Spinal cord (tissue), 10 donors: ENCODE measurements around the gene PREPL. TPM values are rescaled to one million over a fixed set of nuclear protein-coding genes. Genes with fewer than 3 reads are reported as not detected.

Experiments used
- DNase-seq, 6 donors: peaks; one replicate each; pipeline versions ENCODE4 v3.0.0 to v3.0.0-alpha.2; 2013 to 2015; ENCODE audit warnings: low spot score in 6 of 6, low read depth in 4 of 6
- H3K27ac ChIP-seq: one replicate; pipeline ENCODE4 v1.5.1; 2013; ENCODE audit warnings: low read depth, low read length, control low read depth
- H3K27me3 ChIP-seq: one replicate; pipeline ENCODE4 v1.6.1; 2013; ENCODE audit warnings: low read length; ENCODE audit not compliant: control insufficient read depth, insufficient read depth
- H3K36me3 ChIP-seq: one replicate; pipeline ENCODE4 v1.6.1; 2013; ENCODE audit warnings: low read length; ENCODE audit not compliant: control insufficient read depth, insufficient read depth
- H3K4me1 ChIP-seq: one replicate; pipeline ENCODE4 v1.6.1; 2013; ENCODE audit warnings: low read length; ENCODE audit not compliant: control insufficient read depth, insufficient read depth
- H3K4me3 ChIP-seq: one replicate; pipeline ENCODE4 v1.5.1; 2013; ENCODE audit warnings: low read depth, low read length, control low read depth
- H3K9me3 ChIP-seq: one replicate; pipeline ENCODE4 v1.6.1; 2013; ENCODE audit warnings: low read length; ENCODE audit not compliant: control insufficient read depth, insufficient read depth
- WGBS: methylation state at CpG from one replicate; pipeline ENCODE4 v1.1.5; 2013; ENCODE audit warnings: missing lambda C conversion rate; ENCODE audit not compliant: insufficient coverage; 5-methylcytosine and 5-hydroxymethylcytosine counted together
- polyA plus RNA-seq, 2 donors: library from polyadenylated mRNA; unstranded; fragments of 120-200 nt; gene quantifications; one replicate each; pipeline ENCODE4 v1.2.1, GENCODE V29; 2013; ENCODE audit not compliant: insufficient read length in 2 of 2
- total RNA-seq, 2 donors: library from RNA; depleted of rRNA in 1 of 2; stranded (reverse); fragments of 120-200 nt in 1 of 2; fragments of >200 nt in 1 of 2; gene quantifications; one replicate each; pipeline versions ENCODE4 v1.2.3 to v1.2.4, GENCODE V29; 2013 to 2014
- donor health status: healthy.

PREPL gene
- total and polyA plus RNA-seq, 4 donors = 118 to 316 (median 214) TPM

GRCh38 chr2:44372246-44372645 lies 11.0 kb upstream of the PREPL start:
- H3K4me3 ChIP-seq = no peak overlapping the region
- WGBS = no CpG with 5 or more reads among the region's 3 CpGs
- DNase-seq = no peak
- no peaks in the 10 kb centered on the region for H3K4me1 ChIP-seq
- no peak overlapping the region for H3K27ac ChIP-seq
- H3K36me3 ChIP-seq = no peaks in the 10 kb centered on the region
- no peaks in the 10 kb centered on the region for H3K9me3 ChIP-seq
- no peaks in the 10 kb centered on the region for H3K27me3 ChIP-seq

GRCh38 chr2:44371445-44371844 lies 10.2 kb upstream of the PREPL start:
- no peaks in the 10 kb centered on the region for H3K36me3 ChIP-seq
- no peak for DNase-seq
- H3K9me3 ChIP-seq = no peaks in the 10 kb centered on the region
- no peak overlapping the region for H3K27ac ChIP-seq
- no peak overlapping the region for H3K4me3 ChIP-seq
- H3K4me1 ChIP-seq = no peaks in the 10 kb centered on the region
- H3K27me3 ChIP-seq = no peaks in the 10 kb centered on the region

GRCh38 chr2:44369392-44369791 lies 8.1 kb upstream of the PREPL start:
- Histone ChIP-seq H3K9me3 (no peaks in the 10 kb centered on the region), H3K27ac (no peak overlapping the region), H3K36me3 (no peaks in the 10 kb centered on the region), H3K27me3 (no peaks in the 10 kb centered on the region), H3K4me1 (no peaks in the 10 kb centered on the region), H3K4me3 (no peak overlapping the region)
- DNase-seq = no peak

- H3K4me3 ChIP-seq = no peak overlapping the region
- no peak for DNase-seq
- no peaks in the 10 kb centered on the region for H3K4me1 ChIP-seq
- WGBS = no CpG with 5 or more reads among the region's 1 CpG
- H3K27ac ChIP-seq = no peak overlapping the region
- no peaks in the 10 kb centered on the region for H3K36me3 ChIP-seq
- no peaks in the 10 kb centered on the region for H3K27me3 ChIP-seq
- H3K9me3 ChIP-seq = no peaks in the 10 kb centered on the region
Measured at GRCh38 chr2:44367591-44367990, 6.3 kb upstream of the PREPL start.

GRCh38 chr2:44364604-44365003 lies 3.3 kb upstream of the PREPL start:
- no peak for DNase-seq
- no CpG with 5 or more reads among the region's 3 CpGs for WGBS
- H3K4me3 ChIP-seq = no peak overlapping the region
- no peaks in the 10 kb centered on the region for H3K9me3 ChIP-seq
- H3K27me3 ChIP-seq = no peaks in the 10 kb centered on the region
- H3K4me1 ChIP-seq = no peaks in the 10 kb centered on the region
- H3K36me3 ChIP-seq = no peaks in the 10 kb centered on the region
- no peak overlapping the region for H3K27ac ChIP-seq

GRCh38 chr2:44362207-44363015 lies 1.1 kb upstream of the PREPL start:
- H3K4me3 ChIP-seq = peak overlapping the region; percentile 87
- H3K27ac ChIP-seq = peak overlapping the region; percentile 99
- under 1% methylated on average over 18 of the region's 32 CpGs for WGBS
- no peaks in the 10 kb centered on the region for H3K36me3 ChIP-seq
- H3K27me3 ChIP-seq = no peaks in the 10 kb centered on the region
- no peaks in the 10 kb centered on the region for H3K9me3 ChIP-seq
- peak in 5 of 6 donors; percentile 11 to 64 (median 50) for DNase-seq
- peaks cover 4% of the 10 kb centered on the region for H3K4me1 ChIP-seq

- peak overlapping the region; percentile 99 for H3K27ac ChIP-seq
- no CpG with 5 or more reads among the region's 19 CpGs for WGBS
- no peaks in the 10 kb centered on the region for H3K9me3 ChIP-seq
- peak overlapping the region; percentile 87 for H3K4me3 ChIP-seq
- no peaks in the 10 kb centered on the region for H3K27me3 ChIP-seq
- no peaks in the 10 kb centered on the region for H3K36me3 ChIP-seq
- H3K4me1 ChIP-seq = peaks cover 4% of the 10 kb centered on the region
- DNase-seq = peak in 1 of 6 donors; percentile 50
Measured at GRCh38 chr2:44360749-44361329, 455 bp downstream of the PREPL start.

- Histone ChIP-seq H3K36me3 (peaks cover 3% of the 10 kb centered on the region), H3K27ac (no peak overlapping the region), H3K4me3 (no peak overlapping the region), H3K27me3 (no peaks in the 10 kb centered on the region), H3K4me1 (peaks cover 4% of the 10 kb centered on the region), H3K9me3 (no peaks in the 10 kb centered on the region)
- WGBS = no CpG with 5 or more reads among the region's 3 CpGs
- DNase-seq = no peak
Measured at GRCh38 chr2:44358503-44358902, 2.8 kb downstream of the PREPL start.

- whole genome bisulfite sequencing = no CpG with 5 or more reads among the region's 6 CpGs
- Histone ChIP-seq H3K27me3 (no peaks in the 10 kb centered on the region), H3K4me1 (peaks cover 7% of the 10 kb centered on the region), H3K4me3 (no peak overlapping the region), H3K9me3 (no peaks in the 10 kb centered on the region), H3K36me3 (peaks cover 3% of the 10 kb centered on the region), H3K27ac (no peak overlapping the region)
- no peak for DNase-seq
Measured at GRCh38 chr2:44354761-44355160, 6.5 kb downstream of the PREPL start.

GRCh38 chr2:44352510-44352909 lies 8.8 kb downstream of the PREPL start:
- Histone ChIP-seq H3K27ac (no peak overlapping the region), H3K4me3 (no peak overlapping the region), H3K36me3 (peaks cover 3% of the 10 kb centered on the region), H3K27me3 (no peaks in the 10 kb centered on the region), H3K9me3 (no peaks in the 10 kb centered on the region), H3K4me1 (peaks cover 4% of the 10 kb centered on the region)
- no CpG with 5 or more reads among the region's 1 CpG for WGBS
- DNase-seq = no peak
